GM18858 (cell line): Measurements from ENCODE around the gene NANOG.
"Not testable (repeated sequence)": the region's sequence is repeated elsewhere in the genome, so short reads cannot be mapped to it uniquely, and the experiment has no call there.

Experiments used
- ATAC-seq: cut with Tn5 transposase; IDR thresholded peaks from one replicate; pipeline ENCODE4 v1.9.1; 2021; ENCODE audit not compliant: unreplicated experiment

The NANOG gene

DNA sequence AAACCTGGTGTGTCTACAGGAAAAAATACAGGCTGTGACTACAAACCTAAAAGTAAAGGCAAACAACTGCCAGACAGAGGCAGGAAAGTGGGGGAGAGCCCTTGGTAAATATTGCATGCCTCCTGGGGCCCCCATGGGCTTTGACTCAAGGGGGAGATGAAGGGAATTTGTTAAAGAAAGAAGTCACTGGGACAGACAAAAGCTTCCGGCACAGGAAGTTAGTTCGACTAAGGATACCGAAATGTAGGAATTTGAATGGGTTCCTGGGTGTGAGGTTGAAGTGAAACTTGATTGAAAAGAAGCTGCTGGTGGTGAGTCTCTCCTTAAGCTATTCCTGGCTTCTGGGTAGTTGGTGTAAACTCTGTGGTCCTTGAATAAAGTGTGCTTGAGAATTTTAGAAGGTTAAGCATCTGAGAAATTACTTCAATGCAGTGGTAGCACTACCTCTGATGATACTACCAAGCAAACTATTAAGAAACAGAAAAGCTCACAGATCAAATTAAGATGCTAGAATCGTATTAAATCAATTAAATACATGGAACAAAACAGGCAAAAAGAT is 9.6 kb downstream of the NANOG start:
- ATAC-seq, result not testable (repeated sequence)

DNA sequence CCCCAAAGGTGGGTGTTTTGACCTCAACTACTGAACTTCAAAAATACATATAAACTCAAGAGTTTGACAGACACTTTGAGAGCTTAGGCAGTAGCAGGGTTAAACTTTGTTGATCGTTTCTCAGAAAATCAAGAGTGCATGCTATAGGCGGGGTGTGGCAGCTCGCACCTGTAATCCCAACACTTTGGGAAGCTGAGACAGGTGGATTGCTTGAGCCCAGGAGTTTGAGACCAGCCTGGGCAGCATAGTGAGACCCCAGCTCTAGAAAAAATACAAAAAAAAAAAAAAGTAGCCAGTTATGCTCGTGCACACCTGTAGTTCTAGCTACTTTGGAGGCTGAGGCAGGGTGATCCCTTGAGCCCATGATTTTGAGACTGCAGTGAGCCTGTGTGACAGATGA is 12.3 kb downstream of the NANOG start:
- no peak for ATAC-seq

DNA sequence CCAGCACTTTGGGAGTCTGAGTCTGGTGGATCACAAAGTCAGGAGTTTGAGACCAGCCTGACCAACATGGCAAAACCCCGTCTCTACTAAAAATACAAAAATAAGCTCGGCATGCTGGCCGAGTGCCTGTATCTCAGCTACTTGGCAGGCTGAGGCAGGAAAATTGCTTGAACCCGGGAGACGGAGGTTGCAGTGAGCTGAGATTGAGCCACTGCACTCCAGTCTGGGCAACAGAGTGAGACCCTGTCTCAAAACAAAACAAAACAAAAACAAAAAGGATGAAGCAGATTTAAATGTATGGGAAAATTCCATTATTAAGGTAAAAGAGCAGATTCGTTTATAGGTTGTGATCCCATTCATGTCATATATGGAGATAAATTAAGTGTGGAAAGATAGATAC is 17.1 kb downstream of the NANOG start:
- ATAC-seq, result not testable (repeated sequence)

DNA sequence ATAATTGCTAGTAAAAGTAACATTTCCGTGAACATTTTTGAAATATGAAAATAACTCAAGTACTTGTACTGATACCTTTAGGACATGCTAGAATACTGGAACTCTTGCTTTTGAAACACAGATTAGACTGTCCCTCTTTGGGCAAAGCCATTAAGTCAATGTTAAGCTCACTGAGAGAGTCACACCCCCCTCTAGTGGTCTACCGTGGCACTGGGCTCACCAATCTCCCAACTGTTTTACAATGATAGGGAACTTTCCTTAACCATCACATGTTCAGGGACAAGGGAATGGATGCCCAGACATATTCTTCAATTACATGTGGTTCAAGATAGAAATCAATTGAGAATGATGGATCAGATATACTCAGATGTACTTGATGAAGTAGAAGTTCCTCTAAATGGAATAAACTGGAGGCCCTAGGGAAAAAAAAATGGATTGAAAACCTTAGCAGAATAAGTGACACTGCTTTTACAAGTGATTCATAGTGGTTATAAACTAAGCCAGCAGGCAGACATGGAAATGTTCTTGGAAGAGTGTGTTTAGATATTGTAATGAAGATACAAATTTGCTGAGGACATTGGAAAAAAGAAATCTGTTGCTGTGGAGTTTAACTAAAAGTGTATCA is 17.8 kb downstream of the NANOG start:
- no peak for ATAC-seq

DNA sequence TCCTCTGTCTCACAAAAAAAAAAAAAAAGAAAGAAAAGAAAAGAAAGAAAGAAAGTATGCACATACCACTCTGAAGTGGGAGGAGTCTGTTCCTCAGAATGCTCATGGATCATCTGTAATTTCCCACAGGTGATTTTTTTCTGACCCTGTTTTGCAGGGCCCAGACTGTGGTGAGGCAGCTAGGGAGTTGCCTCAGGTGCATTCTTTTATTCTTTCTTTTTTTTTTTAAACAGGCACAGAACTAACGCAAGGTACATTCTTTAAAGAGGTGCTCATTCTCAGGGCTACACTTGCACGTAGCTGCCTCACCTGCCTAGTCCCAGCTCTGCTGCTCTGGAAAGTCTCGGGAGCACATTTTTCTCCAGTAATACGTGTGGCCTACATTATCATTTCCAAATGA is 36.6 kb downstream of the NANOG start:
- not testable (repeated sequence) for ATAC-seq

DNA sequence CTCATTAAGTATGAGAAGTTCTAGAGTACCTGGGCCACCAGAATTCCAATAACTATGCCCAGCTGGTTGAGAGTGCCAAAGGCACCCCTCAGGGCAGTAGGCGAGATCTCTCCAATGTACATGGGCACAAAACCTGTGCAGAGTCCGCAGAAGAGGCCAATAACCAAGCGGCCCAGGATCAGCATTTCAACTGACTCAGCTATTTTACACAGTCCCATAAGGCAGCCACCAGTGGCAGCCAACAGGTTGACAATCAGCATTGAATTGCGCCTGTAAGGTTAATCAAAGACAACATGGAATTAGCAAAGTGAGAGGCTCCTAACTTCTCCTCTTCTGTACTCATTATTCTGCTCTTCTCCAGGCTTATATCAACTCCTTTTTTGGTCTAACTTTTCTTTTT is 40.5 kb downstream of the NANOG start:
- ATAC-seq, result not testable (repeated sequence)

DNA sequence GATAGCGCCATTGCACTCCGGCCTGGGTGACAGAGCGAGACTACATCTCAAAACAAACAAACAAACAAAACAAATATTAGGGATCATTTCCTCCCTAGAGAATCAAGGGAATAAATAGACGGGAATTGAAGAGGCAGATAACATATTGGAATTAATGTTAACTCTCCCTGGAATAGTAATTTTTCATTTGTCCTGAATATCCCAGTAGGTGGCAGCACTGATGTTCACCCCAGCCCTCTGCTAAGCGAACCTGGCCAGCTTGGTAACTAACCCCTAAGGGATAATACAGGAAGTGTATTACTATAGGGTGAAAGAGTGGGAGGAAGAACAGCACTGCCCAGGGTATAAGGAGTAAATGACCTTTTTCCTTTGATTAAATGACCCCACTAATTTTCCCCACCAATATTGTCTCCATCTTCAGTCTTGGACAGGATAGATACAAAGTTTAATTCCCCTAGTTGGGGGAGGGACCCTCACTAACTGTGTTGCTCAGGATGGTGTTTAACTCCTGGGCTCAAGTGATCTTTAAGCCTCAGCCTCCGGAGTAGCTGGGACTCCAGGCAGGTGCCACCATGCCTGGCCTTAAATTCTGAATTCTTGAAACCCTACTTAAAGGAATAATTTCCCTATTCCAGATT is 43.0 kb downstream of the NANOG start:
- ATAC-seq, result no peak

DNA sequence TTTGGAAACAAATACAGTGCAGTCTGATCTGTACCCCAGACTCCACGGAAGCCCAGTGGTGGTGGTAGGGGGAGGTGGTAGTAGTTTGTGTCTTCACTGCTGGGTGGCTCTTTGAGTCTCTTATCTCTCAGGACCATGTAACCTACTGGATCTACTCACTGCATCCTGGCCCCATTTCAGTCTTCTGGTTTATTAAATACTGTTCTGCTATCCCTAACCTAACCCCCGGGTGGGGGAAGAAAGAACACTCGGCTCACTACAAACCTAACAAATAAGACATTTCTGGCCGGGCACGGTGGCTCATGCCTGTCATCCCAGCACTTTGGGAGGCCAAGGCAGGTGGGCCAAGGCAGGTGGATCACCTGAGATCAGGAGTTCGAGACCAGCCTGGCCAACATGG is 44.0 kb downstream of the NANOG start:
- ATAC-seq, result not testable (repeated sequence)

DNA sequence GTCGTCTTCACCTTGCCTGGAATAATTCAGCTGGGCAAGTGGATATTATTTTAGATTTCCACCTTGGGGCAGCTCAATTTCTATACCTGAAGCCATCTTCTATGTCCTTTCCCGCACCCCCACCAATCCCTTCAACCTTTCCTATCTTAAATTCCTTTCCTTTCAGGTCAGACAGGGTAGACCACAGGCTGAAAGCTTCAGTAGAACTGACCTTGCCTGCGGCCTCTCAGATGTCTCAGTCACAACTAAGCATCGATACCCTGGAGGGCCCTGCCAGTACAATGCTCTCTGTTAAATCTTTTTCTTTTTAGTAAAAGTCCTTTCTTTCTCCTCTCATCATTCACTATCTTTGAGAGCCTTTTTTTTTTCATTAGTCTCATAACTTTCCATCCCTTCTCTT is 44.6 kb downstream of the NANOG start:
- no peak for ATAC-seq

DNA sequence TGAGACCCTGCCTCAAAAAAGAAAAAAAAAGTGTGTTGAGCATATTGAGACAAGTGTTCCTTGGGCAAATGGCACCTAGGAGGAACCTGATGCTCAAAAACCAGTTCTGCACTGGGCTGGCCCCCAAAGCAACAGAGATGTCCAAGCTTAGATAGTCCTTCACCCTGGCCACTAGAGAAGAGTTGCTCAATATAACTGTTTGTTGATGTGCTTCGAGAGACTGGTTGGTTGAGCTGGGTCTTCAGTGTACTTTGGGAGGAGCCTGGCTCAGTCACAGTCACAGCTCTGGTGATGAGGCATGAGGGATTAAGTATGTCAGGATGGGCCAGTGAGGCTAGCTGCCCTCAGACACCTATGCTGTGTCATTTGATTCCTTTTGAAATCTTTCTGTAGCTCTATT is 45.5 kb downstream of the NANOG start:
- no peak for ATAC-seq

DNA sequence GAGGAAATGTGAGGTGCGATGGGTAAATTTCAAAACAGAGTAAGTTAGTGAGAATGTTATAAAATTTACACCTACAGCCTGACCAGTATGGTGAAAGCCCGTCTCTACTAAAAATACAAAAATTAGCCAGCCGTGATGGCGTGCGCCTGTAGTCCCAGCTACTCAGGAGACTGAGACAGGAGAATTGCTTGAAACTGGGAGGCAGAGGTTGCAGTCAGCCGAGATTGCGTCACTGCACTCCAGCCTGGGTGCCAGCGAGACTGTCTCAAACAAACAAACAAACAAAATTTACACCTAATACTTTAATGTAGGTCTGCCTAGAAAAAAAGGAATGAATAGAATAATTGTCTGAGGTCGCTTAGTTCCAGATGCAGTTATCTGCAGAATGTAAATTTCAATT is 45.9 kb downstream of the NANOG start:
- no peak for ATAC-seq

DNA sequence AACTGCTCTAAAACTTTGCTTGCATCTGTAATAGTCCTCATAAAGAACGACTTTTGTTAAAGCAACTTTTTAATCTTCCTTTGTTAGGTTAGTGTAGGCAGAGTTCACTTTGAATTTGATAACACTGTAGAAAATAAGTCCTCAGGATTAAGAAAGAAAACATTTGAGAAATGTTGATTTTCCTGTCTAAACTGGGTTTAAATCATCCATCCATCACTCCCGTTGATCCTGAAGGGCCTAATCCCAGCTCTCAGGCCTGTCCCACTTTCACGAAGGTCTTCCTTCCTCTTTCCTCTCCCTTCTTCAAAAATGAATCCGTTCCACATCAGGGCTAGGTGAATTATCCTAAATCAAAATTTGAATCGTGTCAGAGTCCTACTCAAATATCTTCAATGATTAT is 46.6 kb downstream of the NANOG start:
- no peak for ATAC-seq

DNA sequence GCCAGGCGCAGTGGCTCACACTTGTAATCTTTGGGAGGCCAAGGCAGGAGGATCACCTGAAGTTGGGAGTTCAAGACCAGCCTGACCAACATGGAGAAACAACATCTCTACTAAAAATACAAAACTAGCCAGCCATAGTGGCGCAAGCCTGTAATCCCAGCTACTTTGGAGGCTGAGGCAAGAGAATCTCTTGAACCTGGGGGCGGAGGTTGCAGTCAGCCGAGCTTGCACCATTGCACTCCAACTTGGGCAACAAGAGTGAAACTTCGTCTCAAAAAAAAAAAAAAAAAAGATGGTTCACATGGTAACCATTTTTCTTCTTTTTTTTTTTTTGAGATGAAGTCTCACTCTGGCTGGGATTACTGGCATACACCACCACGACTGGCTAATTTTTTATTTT is 48.2 kb downstream of the NANOG start:
- no peak for ATAC-seq

DNA sequence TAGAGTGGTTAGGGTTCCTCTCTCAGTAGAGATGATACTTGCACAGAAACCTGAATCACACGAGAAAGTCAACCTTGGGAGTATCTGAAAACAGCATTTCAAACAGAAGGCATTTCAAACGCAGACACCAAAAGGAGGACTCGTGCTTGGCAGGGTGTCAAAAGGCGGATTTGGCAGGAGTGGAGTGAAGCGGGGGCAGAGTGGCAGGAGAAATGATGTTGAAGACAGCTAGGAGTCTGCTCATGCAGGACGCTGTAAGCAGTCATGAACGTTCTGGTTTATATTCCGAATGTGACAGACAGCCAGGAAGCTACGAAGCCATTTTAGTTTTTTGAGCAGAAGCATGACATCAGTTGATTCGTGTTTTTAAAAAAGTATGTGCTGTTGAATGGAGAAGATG is 50.0 kb downstream of the NANOG start:
- not testable (repeated sequence) for ATAC-seq

DNA sequence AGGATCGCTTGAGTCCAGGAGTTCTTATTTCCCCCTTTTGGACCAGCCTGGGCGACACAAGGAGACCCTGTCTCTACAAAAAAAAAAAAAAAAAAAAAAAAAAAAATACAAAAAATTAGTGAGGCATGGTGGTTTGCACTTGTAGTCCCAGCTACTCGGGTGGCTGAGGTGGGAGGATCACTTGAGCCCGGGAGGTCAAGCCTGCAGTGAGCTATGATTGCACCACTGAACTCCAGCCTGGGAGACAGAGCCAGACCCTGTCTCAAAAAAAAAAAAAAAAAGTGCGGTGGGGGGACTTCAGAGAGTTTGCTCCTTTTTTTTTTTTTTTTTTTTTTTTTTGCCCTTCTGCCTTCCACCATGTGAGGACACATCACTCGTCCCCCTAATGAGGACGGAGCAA is 50.6 kb downstream of the NANOG start:
- not testable (repeated sequence) for ATAC-seq

DNA sequence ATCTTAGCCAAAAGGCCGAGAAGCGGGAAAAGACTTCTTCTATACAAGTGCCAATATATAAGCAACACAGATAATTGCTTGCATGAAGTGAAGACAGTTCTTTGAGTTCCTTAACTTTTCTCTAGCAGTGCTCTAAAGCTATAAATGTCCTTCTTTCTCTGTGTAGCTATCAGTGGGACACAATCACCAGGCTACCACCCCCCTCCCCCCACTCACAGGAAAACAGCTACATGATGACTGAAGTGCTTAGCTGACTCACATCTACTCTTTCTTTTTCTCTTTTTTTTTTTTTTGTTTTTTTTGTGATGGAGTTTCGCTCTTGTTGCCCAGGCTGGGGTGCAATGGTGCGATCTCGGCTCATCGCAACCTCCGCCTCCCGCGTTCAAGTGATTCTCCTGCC is 53.2 kb downstream of the NANOG start:
- ATAC-seq, result not testable (repeated sequence)

DNA sequence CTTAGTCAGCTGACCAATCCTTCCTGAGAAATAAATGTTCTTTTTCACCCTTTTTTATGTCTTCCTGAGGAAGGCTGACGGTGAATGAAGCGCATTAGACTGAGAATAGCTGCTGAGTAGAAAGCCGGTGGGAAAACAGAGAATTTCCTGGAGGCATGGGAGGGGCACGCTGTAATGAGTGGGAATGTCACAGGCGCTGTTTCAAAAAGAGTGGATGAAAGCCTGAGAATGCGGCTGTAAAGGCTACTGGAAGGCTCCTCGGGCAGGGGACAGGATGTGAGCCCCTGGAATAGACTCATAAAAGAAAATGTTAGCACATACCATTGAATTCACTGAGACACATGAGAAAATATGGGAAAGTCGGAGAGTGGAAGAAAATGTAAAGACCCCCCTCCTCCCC is 53.9 kb downstream of the NANOG start:
- ATAC-seq, result not testable (repeated sequence)

DNA sequence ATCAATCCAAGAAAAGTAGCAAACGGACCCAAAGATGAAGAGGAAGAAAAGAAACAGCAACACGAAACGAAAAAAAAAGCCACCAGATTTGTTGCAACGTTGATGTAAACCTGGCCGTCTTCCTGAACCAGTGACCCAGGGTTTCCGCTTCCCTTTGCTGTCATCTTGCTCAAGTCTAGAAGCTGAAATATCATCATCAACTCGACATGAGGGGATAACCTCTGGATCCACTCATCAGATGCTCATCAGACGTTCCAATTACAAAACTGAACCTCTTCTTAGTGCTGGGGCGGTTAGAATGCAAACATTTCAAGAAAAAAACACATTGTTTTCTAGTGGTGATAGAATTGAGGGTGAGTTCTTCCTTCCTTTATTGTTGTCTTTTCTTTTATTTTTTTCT is 54.4 kb downstream of the NANOG start:
- ATAC-seq, result not testable (repeated sequence)

DNA sequence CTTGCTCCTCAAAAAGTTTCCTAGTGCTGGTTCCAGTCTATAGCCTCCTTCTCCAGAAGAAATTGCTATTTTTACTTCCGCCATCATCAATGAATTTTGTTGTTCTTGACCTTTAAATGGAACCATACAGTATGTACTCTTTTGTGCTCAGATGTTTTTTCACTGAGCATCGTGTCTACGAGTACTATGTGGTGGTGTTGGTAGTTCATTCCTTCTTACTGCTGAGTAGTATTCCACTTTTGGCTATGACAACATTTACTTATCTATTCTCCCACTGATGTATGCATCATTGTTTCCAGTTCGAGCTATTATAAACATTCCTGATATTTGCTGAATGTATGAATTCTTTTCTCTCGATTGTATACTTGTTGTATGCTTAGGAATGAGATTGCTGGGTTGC is 54.9 kb downstream of the NANOG start:
- no peak for ATAC-seq

DNA sequence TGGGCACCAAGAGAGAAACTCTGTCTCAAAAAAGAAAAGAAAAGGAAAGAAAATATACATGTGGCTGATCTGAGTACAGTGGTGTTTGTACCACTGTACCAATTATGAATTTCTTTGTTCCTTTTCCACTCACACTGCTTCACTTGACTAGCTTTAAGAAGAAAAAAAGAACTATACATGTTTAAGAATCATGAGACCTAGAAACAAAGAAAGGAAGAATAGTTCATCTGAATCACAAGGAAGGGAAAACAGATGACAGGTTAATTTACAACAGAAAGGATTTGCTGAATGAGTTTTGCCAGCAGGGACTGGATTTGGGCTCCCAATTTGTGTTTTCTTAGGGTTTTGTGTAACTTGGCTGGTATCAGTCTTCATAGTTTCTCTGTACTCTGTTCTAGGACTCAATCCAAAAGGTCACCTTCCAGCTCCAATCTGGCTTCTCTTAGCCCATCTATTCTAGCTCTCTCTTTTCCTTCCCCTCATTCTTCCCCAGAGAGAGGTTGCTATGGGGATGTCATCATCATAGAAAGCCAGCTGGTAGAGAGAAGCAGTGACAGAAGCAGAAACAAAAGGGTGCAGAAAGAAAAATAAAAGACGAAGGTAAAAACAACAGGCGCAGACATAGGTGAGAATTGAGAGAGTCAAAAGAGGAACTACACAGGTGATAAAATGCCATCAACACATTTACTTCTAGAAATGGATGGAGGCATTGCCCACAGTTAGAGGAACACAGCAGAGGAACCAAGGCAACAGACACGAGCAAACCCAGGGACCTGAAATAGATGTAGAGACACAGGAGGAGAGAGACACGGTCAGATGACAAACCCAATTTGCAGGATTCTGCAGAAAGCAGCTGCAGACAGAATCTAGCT is 58.3 kb downstream of the NANOG start:
- not testable (repeated sequence) for ATAC-seq

DNA sequence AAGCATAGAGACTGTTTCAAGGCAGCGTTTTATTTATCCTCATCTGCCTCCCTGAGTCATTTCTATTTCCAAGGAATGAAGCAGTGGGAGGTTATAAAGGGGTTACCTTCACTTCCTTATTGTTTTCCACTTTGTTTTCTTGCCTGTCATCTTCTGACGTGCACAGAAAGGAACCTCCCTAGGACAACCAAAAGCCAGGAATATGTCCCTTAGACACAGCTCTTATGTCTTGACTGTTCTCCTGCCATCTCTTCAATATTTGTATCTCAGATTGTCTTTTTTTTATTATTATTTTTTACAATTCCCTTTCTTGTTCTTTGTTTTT is 58.9 kb downstream of the NANOG start:
- ATAC-seq, result not testable (repeated sequence)
